ENCODE measurements around the gene PRKCZ. TPM values are rescaled to one million over a fixed set of nuclear protein-coding genes. Genes with fewer than 3 reads are reported as not detected.
A peak's percentile ranks its signal among the peaks of the same experiment; 100 is the strongest.

Gene PRKCZ
- total and polyA plus RNA-seq, 2 of the 4 experiments (the other 2 are of a cell fraction), result 2.0 to 3.5 TPM

DNA sequence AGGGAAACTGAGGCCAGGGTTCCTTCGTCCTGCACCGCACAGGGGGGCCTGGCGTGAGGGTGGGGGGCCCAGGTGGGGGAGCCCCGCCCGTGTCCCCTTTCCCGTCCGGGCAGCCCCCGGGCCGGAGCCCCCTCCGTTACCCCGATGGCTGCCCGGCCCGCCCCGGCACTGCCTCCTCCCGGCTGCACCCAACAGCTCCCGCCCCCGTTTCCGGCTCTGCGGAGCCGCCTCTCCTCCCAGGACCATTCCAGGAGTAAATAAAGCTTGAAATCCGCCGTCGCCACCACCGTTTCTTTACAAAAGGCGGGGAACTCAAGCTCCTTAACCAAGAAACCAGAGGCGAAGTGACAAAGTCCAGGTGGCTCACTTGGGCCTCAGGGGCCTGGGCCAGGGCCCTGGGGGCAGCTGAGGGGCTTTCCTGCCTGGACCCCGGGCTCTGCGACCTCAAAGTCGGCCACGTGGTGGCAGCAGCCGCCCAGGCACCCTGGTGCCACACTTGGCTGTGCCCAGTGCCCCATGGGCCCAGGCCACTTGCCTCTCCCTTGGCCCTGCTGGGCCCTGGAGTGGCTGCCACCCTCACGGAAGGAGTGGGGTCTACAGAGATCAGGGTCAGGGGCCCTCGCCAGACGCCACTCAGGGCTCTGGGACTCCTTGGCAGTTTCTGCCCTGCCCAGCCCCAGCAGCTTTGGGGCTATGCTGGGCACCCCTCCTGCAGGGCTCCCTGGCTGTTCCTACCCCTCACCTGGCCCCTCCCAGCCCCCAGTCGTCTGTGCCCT is 144.9 kb downstream of the PRKCZ start:
- no TSS peak for BruUV-seq (replicated peaks)
- POLR2A ChIA-PET (ENCODE audit: unreplicated experiment), result interaction anchor here (0.6 to 0.9 kb wide), 3 partner anchors 10 to 212 kb away, joined by 3 read pairs; no protein-coding TSS in a partner anchor
- intact Hi-C loops (cut with micrococcal nuclease) (loop anchor here (1.0 to 5.0 kb wide), 2 partner anchors 117 to 186 kb away; no protein-coding TSS in a partner anchor), in situ Hi-C loops (cut with MboI; ENCODE audit: low sequenced_read_pairs) (loop anchor here (5.0 to 25.0 kb wide), 3 partner anchors 37 to 342 kb away; partner anchors contain the start of genes HES5 and PANK4), dilution Hi-C loops (cut with HindIII; ENCODE audit: low sequenced_read_pairs, unreplicated experiment) (no loop called here)
- H2BK5ac ChIP-seq (ENCODE audit: low read depth, low read length, poor library complexity, severe bottlenecking), result peak overlapping the region; percentile 89
- H3K36me3 ChIP-seq (ENCODE audit: control insufficient read depth, insufficient read depth, low read length), result no peaks in the 10 kb centered on the region; the same call in 1 of the 2 replicates
- H4K8ac ChIP-seq (ENCODE audit: low read depth in 2 of 2, low read length in 2 of 2), result peak overlapping the region; percentile 22 to 97; a peak in 3 of 4 replicates
- peak overlapping the region; percentile 96 for H3K56ac ChIP-seq (ENCODE audit: extremely low read depth, insufficient read depth, low read length)
- ATAC-seq (ENCODE audit: low read depth) (peak; percentile 80), DNase-seq (peak; percentile 77)
- peak overlapping the region; percentile 57 for H3K4me3 ChIP-seq (ENCODE audit: insufficient read depth, low read depth, low read length)
- peak overlapping the region; percentile 95; the same call in 1 of the 2 replicates for H3K14ac ChIP-seq (replicated peaks; ENCODE audit: low read depth, low read length)
- 0 out of 2 replicates have a peak, but pooled peaks cover 6% of the 10 kb centered on the region for H4K20me1 ChIP-seq (ENCODE audit: insufficient read depth, low read length)
- 1% methylated on average over 23 of the region's 35 CpGs; no CpG with 5 or more reads in 1 of the 2 experiments for WGBS, 2 experiments (ENCODE audit: extremely low coverage in 2 of 2, insufficient read length in 1 of 2)
- peak overlapping the region; percentile 63; the same call in 1 of the 2 replicates for H3K18ac ChIP-seq (ENCODE audit: low read depth, low read length)
- peak overlapping the region; percentile 87 for H4K5ac ChIP-seq (ENCODE audit: low read depth, low read length)
- peak overlapping the region; percentile 87 for H4K91ac ChIP-seq (ENCODE audit: insufficient read depth, low read depth, low read length)
- H3K9me3 ChIP-seq (ENCODE audit: control insufficient read depth, insufficient read depth, low read length), result no peaks in the 10 kb centered on the region
- H3K4me1 ChIP-seq (ENCODE audit: control insufficient read depth, insufficient read depth, low read length), result peaks cover 32% of the 10 kb centered on the region
- H3K27me3 ChIP-seq (ENCODE audit: control insufficient read depth, insufficient read depth, low read length), result no peaks in the 10 kb centered on the region
- peak overlapping the region; percentile 89; the same call in 1 of the 2 replicates for H2BK20ac ChIP-seq (ENCODE audit: low read depth, low read length)
- peak overlapping the region; percentile 83 for H3K4me2 ChIP-seq (ENCODE audit: low read depth, low read length)
- no peak overlapping the region for H3K23ac ChIP-seq (ENCODE audit: low read depth, low read length)
- H3K27ac ChIP-seq (ENCODE audit: insufficient read depth, low read length), result peak overlapping the region; percentile 95
- peak overlapping the region; percentile 96 for H2BK120ac ChIP-seq (ENCODE audit: low read depth, low read length)
- CTCF ChIA-PET, result interaction anchor here (0.6 to 2.4 kb wide), 12 partner anchors 14 to 196 kb away, joined by 3 to 51 read pairs (median 4); partner anchors contain the start of genes MORN1 and RER1
- peak overlapping the region; percentile 97 for H2AK9ac ChIP-seq (replicated peaks; ENCODE audit: low read depth, low read length, poor library complexity)
- peak overlapping the region; percentile 97 for H2AFZ ChIP-seq (replicated peaks; ENCODE audit: low read length, poor library complexity)
- H3K9me1 ChIP-seq (ENCODE audit: insufficient read depth, low read length), result 0 out of 2 replicates have a peak, but pooled peaks cover 2% of the 10 kb centered on the region
- peak overlapping the region; percentile 98 for H3K4ac ChIP-seq (ENCODE audit: low read depth, low read length)
- peaks cover 5 to 45% of the 10 kb centered on the region in 2 experiments; a peak in 3 of 4 replicates for H3K79me1 ChIP-seq (ENCODE audit: low read depth in 1 of 2, low read length in 2 of 2)
- H2AK5ac ChIP-seq (ENCODE audit: low read depth, low read length), result peak overlapping the region; percentile 69; the same call in 1 of the 2 replicates
- no peak overlapping the region; the same call in 2 of the 3 replicates for H2BK15ac ChIP-seq (ENCODE audit: low read depth, low read length)
- peak overlapping the region; percentile 85 for H3K9ac ChIP-seq (ENCODE audit: low read depth, low read length)
- TF ChIP-seq RCOR1 (IDR thresholded peaks at IDR 0.05; ENCODE audit: insufficient replicate concordance, low read length) (peak; percentile 16), POLR2A (IDR thresholded peaks at IDR 0.05; ENCODE audit: low read depth, low read length) (peak; percentile 19; the same call in 1 of the 2 replicates), BHLHE40 (IDR thresholded peaks at IDR 0.05; ENCODE audit: low read depth, low read length) (no peak), NFE2L2 (IDR thresholded peaks at IDR 0.05; ENCODE audit: low read depth, low read length) (no peak), CEBPB (IDR thresholded peaks at IDR 0.05; ENCODE audit: low read depth, low read length) (no peak), MAZ (IDR thresholded peaks at IDR 0.05; ENCODE audit: borderline replicate concordance, low read depth, low read length) (peak; percentile 61), MXI1 (IDR thresholded peaks at IDR 0.05; ENCODE audit: borderline replicate concordance, low read depth, low read length) (0 out of 2 replicates have a peak, but pooled peaks have one; percentile 14), RFX5 (IDR thresholded peaks at IDR 0.05; ENCODE audit: low read depth, low read length) (no peak), RAD21 (IDR thresholded peaks at IDR 0.05; ENCODE audit: low read length) (peak; percentile 98), FOS (IDR thresholded peaks at IDR 0.05; ENCODE audit: low read depth, low read length) (no peak), SMC3 (IDR thresholded peaks at IDR 0.05; ENCODE audit: low read depth, low read length) (peak; percentile 94), CHD1 (IDR thresholded peaks at IDR 0.05; ENCODE audit: low read depth, low read length) (no peak), MAFK (IDR thresholded peaks at IDR 0.05; ENCODE audit: low read depth, low read length) (no peak)
- TF ChIP-seq, protein P1, sequence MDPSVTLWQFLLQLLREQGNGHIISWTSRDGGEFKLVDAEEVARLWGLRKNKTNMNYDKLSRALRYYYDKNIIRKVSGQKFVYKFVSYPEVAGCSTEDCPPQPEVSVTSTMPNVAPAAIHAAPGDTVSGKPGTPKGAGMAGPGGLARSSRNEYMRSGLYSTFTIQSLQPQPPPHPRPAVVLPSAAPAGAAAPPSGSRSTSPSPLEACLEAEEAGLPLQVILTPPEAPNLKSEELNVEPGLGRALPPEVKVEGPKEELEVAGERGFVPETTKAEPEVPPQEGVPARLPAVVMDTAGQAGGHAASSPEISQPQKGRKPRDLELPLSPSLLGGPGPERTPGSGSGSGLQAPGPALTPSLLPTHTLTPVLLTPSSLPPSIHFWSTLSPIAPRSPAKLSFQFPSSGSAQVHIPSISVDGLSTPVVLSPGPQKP (IDR thresholded peaks at IDR 0.05; ENCODE audit: borderline replicate concordance, low read depth, low read length), result no peak
- TF ChIP-seq, protein P2, sequence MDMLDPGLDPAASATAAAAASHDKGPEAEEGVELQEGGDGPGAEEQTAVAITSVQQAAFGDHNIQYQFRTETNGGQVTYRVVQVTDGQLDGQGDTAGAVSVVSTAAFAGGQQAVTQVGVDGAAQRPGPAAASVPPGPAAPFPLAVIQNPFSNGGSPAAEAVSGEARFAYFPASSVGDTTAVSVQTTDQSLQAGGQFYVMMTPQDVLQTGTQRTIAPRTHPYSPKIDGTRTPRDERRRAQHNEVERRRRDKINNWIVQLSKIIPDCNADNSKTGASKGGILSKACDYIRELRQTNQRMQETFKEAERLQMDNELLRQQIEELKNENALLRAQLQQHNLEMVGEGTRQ (IDR thresholded peaks at IDR 0.05; ENCODE audit: low read depth, low read length), result no peak
